ENCODE measurements around the gene IL17D.

Gene IL17D

DNA sequence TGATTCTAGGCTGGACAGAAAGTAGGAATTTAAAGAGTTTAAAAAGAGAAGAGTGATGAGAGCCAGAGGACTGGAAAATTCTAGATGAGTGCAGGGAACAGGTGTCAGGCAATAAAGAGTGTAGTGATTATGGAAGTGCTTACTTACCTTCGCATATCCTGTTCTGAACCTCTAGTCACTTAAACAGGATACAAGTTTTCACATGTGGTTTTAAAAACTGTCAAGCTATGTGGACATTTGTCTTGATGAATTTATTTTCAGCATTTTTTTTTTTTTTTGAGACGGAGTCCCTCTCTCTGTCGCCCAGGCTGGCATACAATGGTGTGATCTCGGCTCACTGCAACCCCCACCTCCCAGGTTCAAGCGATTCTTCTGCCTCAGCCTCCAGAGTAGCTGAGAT lies 34.3 kb upstream of the IL17D start:
- H3K27me3 ChIP-seq (ENCODE audit: low read length) = no peaks in the 10 kb centered on the region
- no peak overlapping the region for H3K4me3 ChIP-seq (ENCODE audit: insufficient read depth, low read length, poor library complexity, severe bottlenecking)
- no peaks in the 10 kb centered on the region for H3K9me3 ChIP-seq (ENCODE audit: insufficient read depth, low read length)
- H3K36me3 ChIP-seq (ENCODE audit: low read length) = no peaks in the 10 kb centered on the region
- H3K79me2 ChIP-seq (ENCODE audit: insufficient read depth, low read length) = no peaks in the 10 kb centered on the region
- no peaks in the 10 kb centered on the region for H3F3A ChIP-seq (ENCODE audit: insufficient read depth)
- TF ChIP-seq, protein P1, sequence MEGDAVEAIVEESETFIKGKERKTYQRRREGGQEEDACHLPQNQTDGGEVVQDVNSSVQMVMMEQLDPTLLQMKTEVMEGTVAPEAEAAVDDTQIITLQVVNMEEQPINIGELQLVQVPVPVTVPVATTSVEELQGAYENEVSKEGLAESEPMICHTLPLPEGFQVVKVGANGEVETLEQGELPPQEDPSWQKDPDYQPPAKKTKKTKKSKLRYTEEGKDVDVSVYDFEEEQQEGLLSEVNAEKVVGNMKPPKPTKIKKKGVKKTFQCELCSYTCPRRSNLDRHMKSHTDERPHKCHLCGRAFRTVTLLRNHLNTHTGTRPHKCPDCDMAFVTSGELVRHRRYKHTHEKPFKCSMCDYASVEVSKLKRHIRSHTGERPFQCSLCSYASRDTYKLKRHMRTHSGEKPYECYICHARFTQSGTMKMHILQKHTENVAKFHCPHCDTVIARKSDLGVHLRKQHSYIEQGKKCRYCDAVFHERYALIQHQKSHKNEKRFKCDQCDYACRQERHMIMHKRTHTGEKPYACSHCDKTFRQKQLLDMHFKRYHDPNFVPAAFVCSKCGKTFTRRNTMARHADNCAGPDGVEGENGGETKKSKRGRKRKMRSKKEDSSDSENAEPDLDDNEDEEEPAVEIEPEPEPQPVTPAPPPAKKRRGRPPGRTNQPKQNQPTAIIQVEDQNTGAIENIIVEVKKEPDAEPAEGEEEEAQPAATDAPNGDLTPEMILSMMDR (IDR thresholded peaks at IDR 0.05; ENCODE audit: insufficient read depth, low read length, poor library complexity, severe bottlenecking) = no peak
- no peak for TF ChIP-seq EZH2phosphoT487 (conservative IDR thresholded peaks at IDR 0.05; ENCODE audit: low read length)
- no peak overlapping the region for H3K4me2 ChIP-seq (ENCODE audit: low read depth, low read length, poor library complexity, severe bottlenecking)
- no peaks in the 10 kb centered on the region for H4K20me1 ChIP-seq (ENCODE audit: low read depth, low read length)
- no peak overlapping the region for H3K27ac ChIP-seq (ENCODE audit: low read depth, low read length)
- H3K9me2 ChIP-seq (replicated peaks; ENCODE audit: insufficient read depth, low read length) = no peaks in the 10 kb centered on the region
- no peak overlapping the region for H3K9ac ChIP-seq (ENCODE audit: low read length)
- no peak overlapping the region for H2AFZ ChIP-seq (ENCODE audit: low read depth, low read length, severe bottlenecking)

DNA sequence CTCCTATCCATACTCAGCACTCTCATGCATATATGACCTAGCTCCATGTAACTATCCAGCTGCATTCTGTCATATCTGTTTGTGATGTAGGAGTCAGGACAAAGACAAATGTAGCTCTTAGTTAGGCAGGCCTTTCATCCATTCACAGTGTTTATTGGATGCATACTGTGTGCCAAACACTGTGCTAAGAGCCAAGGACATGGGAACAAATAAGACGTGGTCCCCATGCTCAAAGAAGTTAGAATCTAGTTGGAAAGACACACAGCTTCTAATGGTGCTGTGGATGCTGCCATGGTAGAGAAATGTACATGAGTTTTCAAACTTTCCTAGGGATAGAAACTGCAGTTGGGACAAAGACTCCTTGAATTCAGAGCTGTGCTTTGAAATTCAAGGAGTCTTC lies 31.7 kb upstream of the IL17D start:
- H3F3A ChIP-seq (ENCODE audit: insufficient read depth) = no peaks in the 10 kb centered on the region

DNA sequence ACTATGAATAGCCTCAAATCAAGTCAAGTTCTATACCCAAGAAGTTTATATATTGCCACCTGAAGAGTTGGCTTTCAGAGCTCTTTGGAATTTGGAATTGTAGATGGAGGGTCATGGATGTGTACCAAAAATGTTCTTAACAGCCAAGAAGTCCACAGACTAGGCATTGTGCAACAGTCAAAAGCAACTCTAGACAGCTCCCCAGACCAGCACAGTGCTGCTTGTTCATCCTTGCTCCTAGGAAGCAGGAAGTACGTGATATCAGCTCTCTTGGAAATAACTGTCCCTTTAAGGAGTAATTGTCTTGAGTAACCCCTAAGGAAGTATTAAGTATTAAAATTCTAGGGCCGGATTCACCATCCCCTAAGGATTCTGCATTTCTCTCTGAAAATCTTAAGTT lies 30.7 kb upstream of the IL17D start:
- TF ChIP-seq, protein P1 (IDR thresholded peaks at IDR 0.05; ENCODE audit: insufficient read depth, low read length, poor library complexity, severe bottlenecking) = no peak
- TF ChIP-seq EZH2phosphoT487 (conservative IDR thresholded peaks at IDR 0.05; ENCODE audit: low read length) = no peak
- H3K9ac ChIP-seq (ENCODE audit: low read length) = no peak overlapping the region
- H3K9me3 ChIP-seq (ENCODE audit: insufficient read depth, low read length) = no peaks in the 10 kb centered on the region
- H3K36me3 ChIP-seq (ENCODE audit: low read length) = no peaks in the 10 kb centered on the region
- H3F3A ChIP-seq (ENCODE audit: insufficient read depth) = no peaks in the 10 kb centered on the region
- H2AFZ ChIP-seq (ENCODE audit: low read depth, low read length, severe bottlenecking) = no peak overlapping the region
- H3K4me3 ChIP-seq (ENCODE audit: insufficient read depth, low read length, poor library complexity, severe bottlenecking) = no peak overlapping the region
- no peaks in the 10 kb centered on the region for H3K79me2 ChIP-seq (ENCODE audit: insufficient read depth, low read length)
- no peaks in the 10 kb centered on the region for H3K9me2 ChIP-seq (replicated peaks; ENCODE audit: insufficient read depth, low read length)
- no peaks in the 10 kb centered on the region for H4K20me1 ChIP-seq (ENCODE audit: low read depth, low read length)
- no peak overlapping the region for H3K4me2 ChIP-seq (ENCODE audit: low read depth, low read length, poor library complexity, severe bottlenecking)
- no peaks in the 10 kb centered on the region for H3K27me3 ChIP-seq (ENCODE audit: low read length)
- no peak overlapping the region for H3K27ac ChIP-seq (ENCODE audit: low read depth, low read length)

More for the DNA sequence above, 31.7 kb upstream of the IL17D start:
- no peak for TF ChIP-seq EZH2phosphoT487 (conservative IDR thresholded peaks at IDR 0.05; ENCODE audit: low read length)
- TF ChIP-seq, protein P1 (IDR thresholded peaks at IDR 0.05; ENCODE audit: insufficient read depth, low read length, poor library complexity, severe bottlenecking) = no peak
- no peaks in the 10 kb centered on the region for H3K79me2 ChIP-seq (ENCODE audit: insufficient read depth, low read length)
- no peak overlapping the region for H2AFZ ChIP-seq (ENCODE audit: low read depth, low read length, severe bottlenecking)
- H3K27ac ChIP-seq (ENCODE audit: low read depth, low read length) = no peak overlapping the region
- H3K36me3 ChIP-seq (ENCODE audit: low read length) = no peaks in the 10 kb centered on the region
- H3K4me3 ChIP-seq (ENCODE audit: insufficient read depth, low read length, poor library complexity, severe bottlenecking) = no peak overlapping the region
- no peak overlapping the region for H3K4me2 ChIP-seq (ENCODE audit: low read depth, low read length, poor library complexity, severe bottlenecking)
- no peak overlapping the region for H3K9ac ChIP-seq (ENCODE audit: low read length)
- H4K20me1 ChIP-seq (ENCODE audit: low read depth, low read length) = no peaks in the 10 kb centered on the region
- H3K27me3 ChIP-seq (ENCODE audit: low read length) = no peaks in the 10 kb centered on the region
- H3K9me2 ChIP-seq (replicated peaks; ENCODE audit: insufficient read depth, low read length) = no peaks in the 10 kb centered on the region
- H3K9me3 ChIP-seq (ENCODE audit: insufficient read depth, low read length) = no peaks in the 10 kb centered on the region

Measured in SU-DHL-6 (cell line).